OCI-LY7 (cell line): Measurements from ENCODE around the gene NEBL. TPM values are rescaled to one million over a fixed set of nuclear protein-coding genes. Genes with fewer than 3 reads are reported as not detected.

Source experiments
- BruUV-seq: library from RNA; stranded (reverse); fragments of 400-500 nt; replicated peaks from 2 replicates; lab custom pipeline; 2021; lab: Mats Ljungman, UMichigan
- CTCF ChIA-PET: fragments of 300-600 bp; sonication (Branson Sonifier 250); formaldehyde crosslinking; loops from one replicate; lab custom pipeline; 2022; ENCODE audit warnings: antibody characterized with exemption; ENCODE audit not compliant: unreplicated experiment; lab: Charles Lee
- POLR2A ChIA-PET: fragments of 300-600 bp; sonication (Branson Sonifier 250); formaldehyde crosslinking; loops from one replicate; lab custom pipeline; 2022; ENCODE audit warnings: antibody characterized with exemption; lab: Charles Lee
- DNase-seq: peaks from one replicate; pipeline ENCODE4 v3.0.0-alpha.2; 2015; ENCODE audit warnings: low spot score
- H2AFZ ChIP-seq: fragments of 200-600 bp; sonication (generic), shearing (Covaris generic); 2 replicates; pipeline ENCODE4 v1.6.1; 2014; ENCODE audit warnings: mild to moderate bottlenecking, antibody characterized with exemption, low read length, moderate library complexity
- H3K27ac ChIP-seq: fragments of 200-600 bp; sonication (generic); 2 replicates; pipeline ENCODE4 v1.5.1; 2014; ENCODE audit warnings: mixed run types, low read depth, mild to moderate bottlenecking, moderate library complexity, low read length, inconsistent platforms; ENCODE audit not compliant: poor library complexity, severe bottlenecking
- H3K36me3 ChIP-seq: fragments of 200-600 bp; sonication (generic); 2 replicates; pipeline ENCODE4 v1.6.1; 2014; ENCODE audit warnings: mild to moderate bottlenecking, antibody characterized with exemption, low read length, moderate library complexity, mixed read lengths; ENCODE audit not compliant: insufficient read depth
- H3K4me1 ChIP-seq: fragments of 200-600 bp; sonication (generic); 2 replicates; pipeline ENCODE4 v1.5.1; 2014; ENCODE audit warnings: mild to moderate bottlenecking, low read length; ENCODE audit not compliant: insufficient read depth, poor library complexity, severe bottlenecking
- H3K4me2 ChIP-seq: fragments of 200-600 bp; sonication (generic); 2 replicates; pipeline ENCODE4 v1.6.1; 2014; ENCODE audit warnings: mild to moderate bottlenecking, low read length
- H3K4me3 ChIP-seq: fragments of 200-600 bp; sonication (generic); 2 replicates; pipeline ENCODE4 v1.5.1; 2014; ENCODE audit warnings: mild to moderate bottlenecking, low read depth, low read length; ENCODE audit not compliant: poor library complexity, severe bottlenecking
- H3K79me2 ChIP-seq: fragments of 200-600 bp; sonication (generic); 2 replicates; pipeline ENCODE4 v1.6.1; 2016; ENCODE audit warnings: low read depth, mild to moderate bottlenecking, low read length, moderate library complexity, mixed read lengths; ENCODE audit not compliant: insufficient read depth
- H3K9me2 ChIP-seq: fragments of 200-600 bp; sonication (generic); 2 replicates; pipeline ENCODE4 v1.6.1; 2016; ENCODE audit warnings: mild to moderate bottlenecking, low read length, mixed read lengths; ENCODE audit not compliant: insufficient read depth
- H3K9me3 ChIP-seq: fragments of 200-600 bp; sonication (generic); 2 replicates; pipeline ENCODE4 v1.6.1; 2014; ENCODE audit warnings: mild to moderate bottlenecking, mixed run types, low read length, mixed read lengths
- H4K20me1 ChIP-seq: fragments of 200-600 bp; sonication (generic); 2 replicates; pipeline ENCODE4 v1.6.1; 2014; ENCODE audit warnings: mild to moderate bottlenecking, antibody characterized with exemption, low read length, moderate library complexity, mixed read lengths; ENCODE audit not compliant: insufficient read depth
- CTCF ChIP-seq: fragments of 200-600 bp; sonication (generic); conservative IDR thresholded peaks from 2 replicates; pipeline ENCODE4 v1.5.1; 2014; ENCODE audit warnings: mild to moderate bottlenecking, antibody characterized with exemption, low read length, moderate library complexity, mixed read lengths
- EZH2phosphoT487 ChIP-seq: fragments of 200-600 bp; sonication (generic); IDR thresholded peaks from 2 replicates; pipeline ENCODE4 v1.6.1; 2018; ENCODE audit warnings: low read depth, borderline replicate concordance, mild to moderate bottlenecking, mixed run types, antibody characterized with exemption, low read length, moderate library complexity, mixed read lengths
- intact Hi-C: fragments of 100-400 bp; cut with micrococcal nuclease; formaldehyde crosslinking; loops from one replicate; pipeline ENCODE4 v1.10.0; 2022; ENCODE audit not compliant: unreplicated experiment
- total RNA-seq, 2 experiments: library from RNA; depleted of rRNA in 1 of 2; stranded (reverse); fragments of >200 nt in 1 of 2; shearing (Covaris generic) in 1 of 2; gene quantifications; 2 replicates each; pipeline ENCODE4 v1.2.3, GENCODE V29; 2014 to 2022

The NEBL gene
- total RNA-seq, 2 experiments from 2014 or later, result 1.1 TPM; not detected in 1

DNA sequence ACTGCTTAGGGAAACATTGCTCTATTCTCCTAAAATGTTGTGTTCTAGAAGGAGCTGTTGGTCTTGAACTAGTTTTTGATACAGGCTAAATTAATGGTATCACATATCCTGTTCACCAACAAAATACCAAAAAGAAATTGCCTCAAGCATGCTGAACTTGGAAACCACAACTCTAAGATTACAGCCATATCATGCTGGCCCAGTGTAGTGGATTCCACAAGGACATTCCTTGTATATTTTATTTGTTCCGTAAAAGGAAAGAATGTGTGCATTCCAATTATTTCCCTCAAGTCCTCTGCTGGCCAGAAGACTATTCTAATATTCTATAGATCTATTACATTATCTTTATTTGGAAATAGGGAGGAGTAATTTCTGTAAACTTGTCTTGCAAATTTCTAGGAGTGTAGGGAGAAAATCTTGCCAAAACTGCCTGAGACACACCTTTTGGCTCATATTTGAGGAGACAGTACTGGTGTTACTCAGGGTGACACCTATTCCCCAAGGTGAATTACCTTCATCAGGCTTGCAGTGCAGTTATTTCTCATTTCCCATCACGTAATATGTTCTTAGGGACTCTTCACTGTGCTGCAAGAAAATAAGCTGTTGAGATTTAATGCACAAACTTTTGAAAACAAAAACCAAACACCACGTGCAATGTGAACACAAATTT, 1.9 kb upstream of the NEBL start:
- no peaks in the 10 kb centered on the region for H3K36me3 ChIP-seq
- H3K79me2 ChIP-seq, result no peaks in the 10 kb centered on the region
- no peak overlapping the region for H3K4me3 ChIP-seq
- TF ChIP-seq EZH2phosphoT487, result no peak
- TF ChIP-seq CTCF, result no peak
- H3K9me3 ChIP-seq, result no peaks in the 10 kb centered on the region
- H3K4me1 ChIP-seq, result no peaks in the 10 kb centered on the region
- no peak overlapping the region for H2AFZ ChIP-seq
- H3K9me2 ChIP-seq, result no peaks in the 10 kb centered on the region
- no TSS peak for BruUV-seq
- POLR2A ChIA-PET, result no interaction called here
- no peaks in the 10 kb centered on the region for H4K20me1 ChIP-seq
- intact Hi-C loops, result no loop called here
- no peak overlapping the region for H3K27ac ChIP-seq
- H3K4me2 ChIP-seq, result no peak overlapping the region
- DNase-seq, result no peak
- CTCF ChIA-PET, result no interaction called here

DNA sequence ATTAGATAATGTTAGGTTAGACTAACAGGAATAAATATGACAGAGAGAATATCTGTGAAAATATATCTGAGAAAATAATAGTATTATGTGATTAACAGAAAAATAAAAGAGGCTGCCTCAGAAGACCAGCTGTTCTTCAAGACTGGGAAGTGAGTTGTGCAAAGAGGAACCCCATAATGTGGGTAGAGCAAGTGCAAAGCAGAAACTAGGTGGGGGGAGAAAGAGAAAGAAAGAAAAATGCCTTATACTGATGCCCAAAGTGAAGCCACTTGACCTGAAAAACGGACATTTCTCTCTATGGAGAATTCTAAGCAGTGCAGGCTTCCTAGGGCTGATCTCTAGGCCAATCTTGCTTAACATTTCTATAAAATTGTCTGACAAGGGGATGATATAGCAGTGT, 3.8 kb downstream of the NEBL start:
- H3K4me3 ChIP-seq, result no peak overlapping the region
- BruUV-seq, result no TSS peak
- H3K4me2 ChIP-seq, result no peak overlapping the region
- H3K9me3 ChIP-seq, result no peaks in the 10 kb centered on the region
- no peaks in the 10 kb centered on the region for H4K20me1 ChIP-seq
- intact Hi-C loops, result no loop called here
- H3K36me3 ChIP-seq, result no peaks in the 10 kb centered on the region
- DNase-seq, result no peak
- ChIA-PET CTCF (no interaction called here), POLR2A (no interaction called here)
- no peak for TF ChIP-seq CTCF
- no peak for TF ChIP-seq EZH2phosphoT487
- H3K79me2 ChIP-seq, result no peaks in the 10 kb centered on the region
- no peaks in the 10 kb centered on the region for H3K9me2 ChIP-seq
- H3K4me1 ChIP-seq, result peaks cover 6% of the 10 kb centered on the region
- no peak overlapping the region for H2AFZ ChIP-seq
- H3K27ac ChIP-seq, result no peak overlapping the region

- Histone ChIP-seq H3K4me2 (no peak overlapping the region), H3K9me2 (no peaks in the 10 kb centered on the region), H3K27ac (no peak overlapping the region), H3K4me3 (no peak overlapping the region), H3K9me3 (no peaks in the 10 kb centered on the region), H2AFZ (no peak overlapping the region), H4K20me1 (no peaks in the 10 kb centered on the region), H3K4me1 (peaks cover 6% of the 10 kb centered on the region), H3K79me2 (no peaks in the 10 kb centered on the region), H3K36me3 (no peaks in the 10 kb centered on the region)
- CTCF ChIA-PET, result no interaction called here
- DNase-seq, result no peak
- TF ChIP-seq CTCF, result no peak
- no peak for TF ChIP-seq EZH2phosphoT487
- intact Hi-C loops, result no loop called here
- POLR2A ChIA-PET, result interaction anchor here (0.6 kb wide), 1 partner anchor 675 kb away, joined by 3 read pairs; no protein-coding TSS in a partner anchor
- no TSS peak for BruUV-seq
Observed at GRCh38 chr10:20892796-20893195, 4.3 kb downstream of the NEBL start.
